ENCODE results near the gene TLE4.

GRCh38 chr9:79684711-79685575, 113.2 kb downstream of the TLE4 start:
- no peak for TF ChIP-seq CTCF (conservative IDR thresholded peaks at IDR 0.05 in 1 of 2, IDR thresholded peaks at IDR 0.05 in 1 of 2; ENCODE audit: low read depth in 1 of 2, low read length in 2 of 2)
- TF ChIP-seq EZH2 (IDR thresholded peaks at IDR 0.05; ENCODE audit: low read length, missing control alignments): no peak
